ENCODE measurements around the gene NPAS3. TPM values are rescaled to one million over a fixed set of nuclear protein-coding genes. Genes with fewer than 3 reads are reported as not detected.

NPAS3 gene
- total and polyA plus RNA-seq, 2 of the 13 experiments (the other 11 are each of a cell fraction or from before 2014, with no cell fraction given) = not detected

DNA sequence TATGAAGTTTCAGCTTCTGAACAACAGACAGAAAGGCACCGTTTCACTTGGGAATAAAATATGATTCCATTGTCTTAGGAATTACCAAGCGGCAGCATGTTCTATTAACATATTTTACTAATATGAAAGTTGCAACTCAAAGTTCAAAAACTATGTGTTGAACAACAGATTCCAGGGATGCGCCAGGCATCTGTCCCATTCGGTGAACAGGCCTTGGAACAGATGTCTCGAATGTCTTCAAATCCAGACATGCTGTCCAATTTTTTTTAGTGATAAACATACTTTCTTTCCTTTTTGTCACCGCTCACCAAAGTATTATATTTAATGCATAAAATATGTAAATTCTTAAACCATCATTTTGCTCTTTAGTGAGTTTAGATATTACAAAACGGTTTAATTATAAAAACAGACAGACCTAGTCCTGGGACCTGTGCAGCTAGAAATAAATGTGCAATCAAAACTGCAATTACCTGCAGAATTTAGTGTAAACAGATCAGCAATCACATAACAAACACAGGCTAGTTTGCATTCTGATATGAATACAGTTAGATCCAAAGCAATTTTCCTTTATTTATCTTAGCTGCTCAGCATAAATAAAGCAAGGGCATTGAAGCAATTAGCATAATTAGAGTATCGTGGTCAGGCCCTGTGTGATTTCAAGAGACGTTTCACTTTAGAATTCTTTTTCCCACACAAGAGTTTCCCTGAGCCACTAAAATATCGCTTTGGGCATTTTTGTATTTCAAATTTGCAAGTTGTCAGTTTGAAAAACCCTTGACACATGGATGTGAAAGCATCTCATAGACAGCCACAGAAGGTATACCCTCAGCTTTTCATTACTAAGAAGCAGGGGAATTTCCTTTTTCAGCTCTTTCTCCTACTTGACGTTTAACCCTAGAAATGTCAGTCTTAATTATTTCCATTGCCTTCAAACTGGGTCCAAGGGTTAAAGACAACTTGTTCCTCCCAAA lies 591.4 kb downstream of the NPAS3 start (continued):
- TF ChIP-seq ATF7 (IDR thresholded peaks at IDR 0.05) = no peak
- no peak for TF ChIP-seq ATF7 (CRISPR knock-in tag; IDR thresholded peaks at IDR 0.05)
- no peak for TF ChIP-seq EEA1 (CRISPR knock-in tag; IDR thresholded peaks at IDR 0.05; ENCODE audit: borderline replicate concordance)
- no peak for TF ChIP-seq ZNF510 (CRISPR knock-in tag; IDR thresholded peaks at IDR 0.05; ENCODE audit: low read depth)
- TF ChIP-seq CENPT (CRISPR knock-in tag; IDR thresholded peaks at IDR 0.05; ENCODE audit: low read depth) = no peak
- no peak for TF ChIP-seq ZSCAN22 (CRISPR knock-in tag; IDR thresholded peaks at IDR 0.05)
- no peak for TF ChIP-seq NFATC3 (CRISPR knock-in tag; IDR thresholded peaks at IDR 0.05)
- TF ChIP-seq ZNF891 (CRISPR knock-in tag; IDR thresholded peaks at IDR 0.05) = no peak

DNA sequence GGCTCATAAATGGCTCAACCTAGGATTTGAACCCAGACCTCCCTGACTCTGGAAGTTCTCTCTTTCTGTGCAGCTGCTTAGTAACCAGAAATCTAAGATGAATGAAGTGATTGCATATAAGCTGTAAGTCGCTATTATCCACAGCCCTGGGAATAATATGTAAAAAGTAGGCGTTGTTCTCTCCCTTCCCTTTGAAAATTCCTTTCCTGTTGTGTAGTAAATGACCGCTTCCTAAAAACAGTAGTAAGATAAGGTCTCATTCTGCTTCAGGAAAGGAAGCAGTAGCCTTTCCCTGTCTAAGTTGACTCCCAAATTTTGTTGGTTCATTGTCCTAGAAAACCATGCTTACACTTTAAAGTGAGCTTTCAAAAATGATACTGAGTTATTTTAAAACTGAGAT lies 593.9 kb downstream of the NPAS3 start:
- Histone ChIP-seq H3K27ac (ENCODE audit: extremely low read length, insufficient read depth, low read length) (no peak overlapping the region), H3K9ac (ENCODE audit: insufficient read depth, low read depth, low read length) (no peak overlapping the region), H3K4me1 (ENCODE audit: insufficient read depth, low read length) (no peaks in the 10 kb centered on the region), H4K20me1 (ENCODE audit: insufficient read depth, low read length) (no peaks in the 10 kb centered on the region), H3K4me3 (replicated peaks in 1 of 3; ENCODE audit: insufficient read depth in 1 of 3, low read depth in 2 of 3, low read length in 3 of 3) (no peak overlapping the region), H3K79me2 (ENCODE audit: insufficient read depth, low read length) (no peaks in the 10 kb centered on the region), H3K4me2 (ENCODE audit: low read depth, low read length) (no peak overlapping the region), H3K9me3 (ENCODE audit: low read length) (no peaks in the 10 kb centered on the region), H2AFZ (ENCODE audit: low read length) (no peak overlapping the region), H3K36me3 (replicated peaks in 1 of 2; ENCODE audit: control insufficient read depth in 1 of 2, insufficient read depth in 2 of 2, low read length in 2 of 2) (no peaks in the 10 kb centered on the region), H3K27me3 (ENCODE audit: control insufficient read depth in 1 of 2, insufficient read depth in 2 of 2, low read length in 2 of 2) (no peaks in the 10 kb centered on the region)
- FAIRE-seq (no peak), ATAC-seq (no peak), DNase-seq (ENCODE audit: low spot score) (no peak)
- WGBS (ENCODE audit: low lambda C conversion rate) = 1% methylated on average over 3 of the region's 3 CpGs
- intact Hi-C loops (cut with micrococcal nuclease; ENCODE audit: unreplicated experiment) = no loop called here
- POLR2A ChIA-PET = no interaction called here
- in situ Hi-C loops (cut with HindIII; ENCODE audit: extremely low pct_ligation_motif_present, low pct_unique_long_range_greater_than_20kb) = no loop called here
- CTCF ChIA-PET (ENCODE audit: low intra/inter-chr PET ratio, low total read pairs) = no interaction called here
- no TSS peak for BruUV-seq (replicated peaks)
- TF ChIP-seq, protein P1, sequence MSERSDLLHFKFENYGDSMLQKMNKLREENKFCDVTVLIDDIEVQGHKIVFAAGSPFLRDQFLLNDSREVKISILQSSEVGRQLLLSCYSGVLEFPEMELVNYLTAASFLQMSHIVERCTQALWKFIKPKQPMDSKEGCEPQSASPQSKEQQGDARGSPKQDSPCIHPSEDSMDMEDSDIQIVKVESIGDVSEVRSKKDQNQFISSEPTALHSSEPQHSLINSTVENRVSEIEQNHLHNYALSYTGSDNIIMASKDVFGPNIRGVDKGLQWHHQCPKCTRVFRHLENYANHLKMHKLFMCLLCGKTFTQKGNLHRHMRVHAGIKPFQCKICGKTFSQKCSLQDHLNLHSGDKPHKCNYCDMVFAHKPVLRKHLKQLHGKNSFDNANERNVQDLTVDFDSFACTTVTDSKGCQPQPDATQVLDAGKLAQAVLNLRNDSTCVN (CRISPR knock-in tag; IDR thresholded peaks at IDR 0.05; ENCODE audit: borderline replicate concordance) = no peak
- TF ChIP-seq ZNF792 (CRISPR knock-in tag; IDR thresholded peaks at IDR 0.05) (no peak), ZNF558 (CRISPR knock-in tag; IDR thresholded peaks at IDR 0.05; ENCODE audit: borderline replicate concordance) (no peak), ZNF12 (CRISPR knock-in tag; IDR thresholded peaks at IDR 0.05) (no peak)
- TF ChIP-seq, protein P2, sequence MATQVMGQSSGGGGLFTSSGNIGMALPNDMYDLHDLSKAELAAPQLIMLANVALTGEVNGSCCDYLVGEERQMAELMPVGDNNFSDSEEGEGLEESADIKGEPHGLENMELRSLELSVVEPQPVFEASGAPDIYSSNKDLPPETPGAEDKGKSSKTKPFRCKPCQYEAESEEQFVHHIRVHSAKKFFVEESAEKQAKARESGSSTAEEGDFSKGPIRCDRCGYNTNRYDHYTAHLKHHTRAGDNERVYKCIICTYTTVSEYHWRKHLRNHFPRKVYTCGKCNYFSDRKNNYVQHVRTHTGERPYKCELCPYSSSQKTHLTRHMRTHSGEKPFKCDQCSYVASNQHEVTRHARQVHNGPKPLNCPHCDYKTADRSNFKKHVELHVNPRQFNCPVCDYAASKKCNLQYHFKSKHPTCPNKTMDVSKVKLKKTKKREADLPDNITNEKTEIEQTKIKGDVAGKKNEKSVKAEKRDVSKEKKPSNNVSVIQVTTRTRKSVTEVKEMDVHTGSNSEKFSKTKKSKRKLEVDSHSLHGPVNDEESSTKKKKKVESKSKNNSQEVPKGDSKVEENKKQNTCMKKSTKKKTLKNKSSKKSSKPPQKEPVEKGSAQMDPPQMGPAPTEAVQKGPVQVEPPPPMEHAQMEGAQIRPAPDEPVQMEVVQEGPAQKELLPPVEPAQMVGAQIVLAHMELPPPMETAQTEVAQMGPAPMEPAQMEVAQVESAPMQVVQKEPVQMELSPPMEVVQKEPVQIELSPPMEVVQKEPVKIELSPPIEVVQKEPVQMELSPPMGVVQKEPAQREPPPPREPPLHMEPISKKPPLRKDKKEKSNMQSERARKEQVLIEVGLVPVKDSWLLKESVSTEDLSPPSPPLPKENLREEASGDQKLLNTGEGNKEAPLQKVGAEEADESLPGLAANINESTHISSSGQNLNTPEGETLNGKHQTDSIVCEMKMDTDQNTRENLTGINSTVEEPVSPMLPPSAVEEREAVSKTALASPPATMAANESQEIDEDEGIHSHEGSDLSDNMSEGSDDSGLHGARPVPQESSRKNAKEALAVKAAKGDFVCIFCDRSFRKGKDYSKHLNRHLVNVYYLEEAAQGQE (IDR thresholded peaks at IDR 0.05; ENCODE audit: borderline replicate concordance in 1 of 2, low read depth in 1 of 2, low read length in 2 of 2) = no peak
- TF ChIP-seq, protein P3, sequence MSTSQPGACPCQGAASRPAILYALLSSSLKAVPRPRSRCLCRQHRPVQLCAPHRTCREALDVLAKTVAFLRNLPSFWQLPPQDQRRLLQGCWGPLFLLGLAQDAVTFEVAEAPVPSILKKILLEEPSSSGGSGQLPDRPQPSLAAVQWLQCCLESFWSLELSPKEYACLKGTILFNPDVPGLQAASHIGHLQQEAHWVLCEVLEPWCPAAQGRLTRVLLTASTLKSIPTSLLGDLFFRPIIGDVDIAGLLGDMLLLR (CRISPR knock-in tag; IDR thresholded peaks at IDR 0.05) = no peak

All from HepG2 (cell line).